ENCODE measurements around the gene SFXN3.

DNA sequence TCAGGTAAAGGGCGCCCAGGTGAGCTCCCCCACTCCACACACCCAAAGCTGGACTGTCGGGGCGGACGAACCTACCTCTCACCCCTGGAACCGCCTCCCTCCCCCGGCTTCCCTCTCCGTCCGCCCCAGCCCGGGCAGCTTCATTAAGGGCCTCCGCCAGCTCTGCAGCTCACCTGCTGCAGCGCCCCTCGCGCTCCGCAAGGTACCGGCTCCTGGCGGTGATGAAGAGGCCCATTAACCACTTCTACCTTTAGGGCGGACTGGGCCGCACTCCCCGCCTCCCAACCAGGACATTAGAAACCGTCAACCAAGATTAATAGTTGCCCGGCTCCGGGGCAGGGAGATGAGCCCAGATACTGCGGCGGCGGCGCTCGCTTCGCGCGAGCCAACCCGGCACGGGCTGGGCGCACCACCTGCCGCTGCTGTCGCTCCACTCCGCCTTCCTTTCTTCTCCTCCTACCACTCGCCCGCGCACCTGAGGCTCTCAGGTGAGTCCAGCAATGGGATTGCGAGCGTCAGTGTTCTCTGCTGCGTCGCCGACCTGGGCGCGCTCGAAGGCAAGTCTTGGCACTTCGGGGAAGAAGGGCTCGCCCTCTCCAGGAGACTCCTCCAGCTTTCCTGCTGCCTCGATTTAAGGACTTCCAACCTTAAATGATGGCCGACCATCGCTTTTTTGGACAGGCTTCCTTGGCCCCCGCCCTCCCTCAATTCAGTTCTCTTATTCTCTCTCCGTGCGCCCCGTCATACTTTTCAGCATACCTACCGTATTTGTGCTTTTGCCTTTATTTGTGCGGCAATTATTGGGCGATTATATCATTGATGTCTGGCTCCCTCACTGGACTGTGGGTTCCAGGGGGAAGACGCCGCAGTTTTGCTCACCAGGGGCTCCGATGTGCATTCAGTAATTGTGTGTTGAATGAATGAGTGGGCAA, 17.2 kb downstream of the SFXN3 start:
- no peak for TF ChIP-seq ZNF384 (IDR thresholded peaks at IDR 0.05; ENCODE audit: borderline replicate concordance, low read depth, low read length)
- no peak for TF ChIP-seq POLR2A (IDR thresholded peaks at IDR 0.05; ENCODE audit: low read depth, low read length)
- TF ChIP-seq BACH1 (IDR thresholded peaks at IDR 0.05; ENCODE audit: borderline replicate concordance) = no peak
